Peyer's patch (tissue), 4 donors: ENCODE results near the gene ENDOD1.

Experiments
- POLR2A ChIP-seq, 2 donors: fragments of 450-650 bp; IDR thresholded peaks; one replicate each; pipeline ENCODE4 v1.5.1; 2017; ENCODE audit warnings: antibody characterized with exemption in 2 of 2, mild to moderate bottlenecking in 2 of 2, moderate library complexity in 2 of 2
- TF ChIP-seq, protein P1 (sequence below), 6 experiments: fragments of 450-650 bp in 4 of 6; fragments of 200-600 bp in 2 of 6; sonication (generic) in 1 of 6; IDR thresholded peaks; one replicate each; pipeline ENCODE4 v1.5.1; 2017 to 2019; ENCODE audit warnings: antibody characterized with exemption in 6 of 6, mild to moderate bottlenecking in 3 of 6, moderate library complexity in 1 of 6

DNA sequence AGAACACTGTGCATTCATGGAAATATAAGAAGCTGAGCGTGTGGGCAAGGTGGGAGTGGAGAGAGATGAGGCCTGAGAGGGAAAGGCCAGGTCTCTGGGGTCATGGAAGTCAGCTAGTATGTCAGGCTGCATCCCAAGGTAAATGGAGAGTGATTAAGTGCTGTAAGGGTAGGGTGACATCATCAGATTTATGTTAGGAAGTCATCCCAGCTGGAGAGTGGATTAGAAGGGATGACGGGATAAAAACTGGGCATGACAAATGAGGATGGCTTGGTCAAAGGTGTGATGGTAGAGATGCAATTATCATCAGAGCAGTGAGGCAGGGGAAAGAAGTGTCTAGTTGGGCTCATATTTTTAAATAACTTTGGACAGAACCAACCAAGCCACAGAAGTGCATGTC, 3.5 kb upstream of the ENDOD1 start:
- TF ChIP-seq, protein P1, sequence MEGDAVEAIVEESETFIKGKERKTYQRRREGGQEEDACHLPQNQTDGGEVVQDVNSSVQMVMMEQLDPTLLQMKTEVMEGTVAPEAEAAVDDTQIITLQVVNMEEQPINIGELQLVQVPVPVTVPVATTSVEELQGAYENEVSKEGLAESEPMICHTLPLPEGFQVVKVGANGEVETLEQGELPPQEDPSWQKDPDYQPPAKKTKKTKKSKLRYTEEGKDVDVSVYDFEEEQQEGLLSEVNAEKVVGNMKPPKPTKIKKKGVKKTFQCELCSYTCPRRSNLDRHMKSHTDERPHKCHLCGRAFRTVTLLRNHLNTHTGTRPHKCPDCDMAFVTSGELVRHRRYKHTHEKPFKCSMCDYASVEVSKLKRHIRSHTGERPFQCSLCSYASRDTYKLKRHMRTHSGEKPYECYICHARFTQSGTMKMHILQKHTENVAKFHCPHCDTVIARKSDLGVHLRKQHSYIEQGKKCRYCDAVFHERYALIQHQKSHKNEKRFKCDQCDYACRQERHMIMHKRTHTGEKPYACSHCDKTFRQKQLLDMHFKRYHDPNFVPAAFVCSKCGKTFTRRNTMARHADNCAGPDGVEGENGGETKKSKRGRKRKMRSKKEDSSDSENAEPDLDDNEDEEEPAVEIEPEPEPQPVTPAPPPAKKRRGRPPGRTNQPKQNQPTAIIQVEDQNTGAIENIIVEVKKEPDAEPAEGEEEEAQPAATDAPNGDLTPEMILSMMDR (IDR thresholded peaks at IDR 0.05): no peak
- no peak for TF ChIP-seq POLR2A (IDR thresholded peaks at IDR 0.05)
